T-helper 17 cell (primary cell): Measurements from ENCODE around the gene SLC52A3. TPM values are rescaled to one million over a fixed set of nuclear protein-coding genes. Genes with fewer than 3 reads are reported as not detected.
"Not testable (repeated sequence)": the region's sequence is repeated elsewhere in the genome, so short reads cannot be mapped to it uniquely, and the experiment has no call there.

Experiments
- ATAC-seq: fragments of 150-1000 bp; cut with Tn5 transposase; 2 replicates; pipeline ENCODE4 v1.10.0; 2021; ENCODE audit warnings: mild to moderate bottlenecking, moderate library complexity
- DNase-seq, 3 donors: peaks; one replicate each; pipeline versions ENCODE4 v3.0.0 to v3.0.0-alpha.2; 2020 to 2021
- H3K9me3 ChIP-seq: one replicate; pipeline ENCODE4 v1.7.0; 2013; ENCODE audit warnings: low read length, mild to moderate bottlenecking; ENCODE audit not compliant: control insufficient read depth, poor library complexity, severe bottlenecking
- H3K27ac Mint-ChIP-seq: one replicate; pipeline ENCODE4 v1.8.0; 2022; ENCODE audit warnings: mild to moderate bottlenecking, moderate library complexity, mixed read lengths
- H3K27me3 Mint-ChIP-seq: one replicate; pipeline ENCODE4 v1.8.0; 2022; ENCODE audit warnings: mixed read lengths
- H3K36me3 Mint-ChIP-seq: one replicate; pipeline ENCODE4 v1.8.0; 2022; ENCODE audit warnings: low read depth, mixed read lengths
- H3K4me1 Mint-ChIP-seq: one replicate; pipeline ENCODE4 v1.8.0; 2022; ENCODE audit warnings: mild to moderate bottlenecking, mixed read lengths
- H3K4me3 Mint-ChIP-seq: one replicate; pipeline ENCODE4 v1.8.0; 2022; ENCODE audit warnings: mild to moderate bottlenecking, moderate library complexity, mixed read lengths
- total RNA-seq, 4 donors: library from RNA in 2 of 4; stranded (reverse) in 2 of 4; gene quantifications; one replicate each; pipeline ENCODE4 v1.2.3 and lab custom pipeline; 2022 to 2026

The SLC52A3 gene
- total RNA-seq, 2 donors from 2014 or later: not detected

- DNase-seq: no peak
- H3K27ac Mint-ChIP-seq: no peak overlapping the region
- H3K4me1 Mint-ChIP-seq: peaks cover 5% of the 10 kb centered on the region
- no peaks in the 10 kb centered on the region for H3K9me3 ChIP-seq
- no peak overlapping the region for H3K4me3 Mint-ChIP-seq
- H3K36me3 Mint-ChIP-seq: peaks cover 2% of the 10 kb centered on the region
- peaks cover 47% of the 10 kb centered on the region for H3K27me3 Mint-ChIP-seq
- ATAC-seq: no peak
Observed at GRCh38 chr20:731891-732560, 36.3 kb downstream of the SLC52A3 start.

DNA sequence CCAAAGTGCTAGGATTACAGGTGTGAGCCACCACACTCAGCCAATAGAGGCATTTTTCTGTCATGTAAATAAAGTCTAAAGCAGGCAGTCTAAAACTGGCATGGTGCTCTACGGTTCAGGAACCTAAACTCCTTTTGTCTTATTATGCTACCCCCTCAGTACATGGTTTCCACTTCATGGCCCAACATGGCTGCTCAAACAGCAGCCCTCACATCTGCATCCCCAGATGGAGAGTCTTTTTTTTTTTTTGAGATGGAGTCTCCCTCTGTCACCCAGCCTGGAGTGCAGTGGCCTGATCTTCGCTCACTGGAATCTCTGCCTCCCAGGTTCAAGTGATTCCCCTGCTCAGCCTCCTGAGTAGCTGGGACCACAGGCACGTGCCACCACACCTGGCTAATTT, 38.3 kb downstream of the SLC52A3 start:
- no peak overlapping the region for H3K4me3 Mint-ChIP-seq
- H3K4me1 Mint-ChIP-seq: peaks cover 5% of the 10 kb centered on the region
- H3K9me3 ChIP-seq: no peaks in the 10 kb centered on the region
- peaks cover 64% of the 10 kb centered on the region for H3K27me3 Mint-ChIP-seq
- no peak overlapping the region for H3K27ac Mint-ChIP-seq
- DNase-seq (no peak), ATAC-seq (no peak)
- H3K36me3 Mint-ChIP-seq: peaks cover 2% of the 10 kb centered on the region

- H3K9me3 ChIP-seq: no peaks in the 10 kb centered on the region
- H3K27ac Mint-ChIP-seq: no peak overlapping the region
- H3K36me3 Mint-ChIP-seq: peaks cover 2% of the 10 kb centered on the region
- ATAC-seq (peak; percentile 51), DNase-seq (peak in 1 of 3 donors; percentile 11)
- peaks cover 5% of the 10 kb centered on the region for H3K4me1 Mint-ChIP-seq
- H3K4me3 Mint-ChIP-seq: peak overlapping the region; percentile 73
- H3K27me3 Mint-ChIP-seq: peaks cover 70% of the 10 kb centered on the region
Observed at GRCh38 chr20:728256-728944, 39.9 kb downstream of the SLC52A3 start.

DNA sequence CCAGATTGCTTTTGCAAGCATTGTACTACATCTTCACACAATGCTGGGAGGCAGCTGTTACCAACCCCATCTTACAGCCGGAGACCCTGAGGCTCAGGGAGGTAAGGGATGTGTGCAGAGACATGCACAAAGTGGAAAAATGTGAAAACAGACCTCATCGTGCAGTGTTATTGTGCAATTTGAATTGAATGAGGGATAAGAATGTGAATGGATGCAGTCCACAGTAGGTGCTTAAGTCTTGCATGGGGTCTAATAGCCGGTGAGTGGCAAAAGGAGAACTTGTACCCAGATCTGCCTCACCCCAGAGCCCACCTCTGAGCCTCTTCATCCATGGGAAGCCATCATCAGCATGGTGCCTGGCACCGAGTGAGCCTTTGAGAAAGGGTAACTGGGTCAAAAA, 42.1 kb downstream of the SLC52A3 start:
- H3K4me1 Mint-ChIP-seq: peaks cover 5% of the 10 kb centered on the region
- no peak for ATAC-seq
- H3K9me3 ChIP-seq: no peaks in the 10 kb centered on the region
- DNase-seq: no peak
- peaks cover 71% of the 10 kb centered on the region for H3K27me3 Mint-ChIP-seq
- H3K36me3 Mint-ChIP-seq: peaks cover 4% of the 10 kb centered on the region
- H3K27ac Mint-ChIP-seq: no peak overlapping the region
- no peak overlapping the region for H3K4me3 Mint-ChIP-seq

- ATAC-seq (no peak), DNase-seq (no peak)
- H3K36me3 Mint-ChIP-seq: peaks cover 4% of the 10 kb centered on the region
- H3K4me1 Mint-ChIP-seq: peaks cover 5% of the 10 kb centered on the region
- no peak overlapping the region for H3K4me3 Mint-ChIP-seq
- H3K9me3 ChIP-seq: no peaks in the 10 kb centered on the region
- no peak overlapping the region for H3K27ac Mint-ChIP-seq
- H3K27me3 Mint-ChIP-seq: peaks cover 73% of the 10 kb centered on the region
Observed at GRCh38 chr20:725491-725890, 42.8 kb downstream of the SLC52A3 start.

- not testable (repeated sequence) for H3K4me3 Mint-ChIP-seq, H3K36me3 Mint-ChIP-seq, ATAC-seq, H3K4me1 Mint-ChIP-seq, DNase-seq, H3K27ac Mint-ChIP-seq, H3K9me3 ChIP-seq
- H3K27me3 Mint-ChIP-seq: peaks cover 73% of the 10 kb centered on the region
Observed at GRCh38 chr20:724797-725196, 43.5 kb downstream of the SLC52A3 start.

DNA sequence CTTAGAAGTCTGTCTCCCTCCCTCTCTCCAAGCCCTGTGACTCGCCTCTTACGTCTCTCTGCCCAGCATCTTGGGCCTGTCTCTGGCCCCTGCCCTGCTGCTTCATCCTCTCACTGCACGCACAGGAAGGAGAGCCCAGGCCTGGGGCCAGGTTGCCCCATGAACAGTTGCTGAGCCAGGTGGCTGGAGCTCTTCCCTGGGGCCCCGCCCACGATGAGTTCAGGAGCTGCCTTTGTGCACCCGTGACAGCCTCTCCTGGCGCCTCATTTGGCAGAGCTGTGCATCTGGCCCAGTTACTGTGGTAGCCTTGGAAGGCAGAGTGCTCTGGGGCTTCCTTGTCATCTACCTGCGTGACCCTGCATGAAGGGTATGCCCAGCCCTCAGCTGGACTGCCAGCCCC, 44.5 kb downstream of the SLC52A3 start:
- Mint-ChIP-seq H3K36me3 (peaks cover 4% of the 10 kb centered on the region), H3K27ac (no peak overlapping the region), H3K27me3 (peaks cover 72% of the 10 kb centered on the region), H3K4me3 (no peak overlapping the region), H3K4me1 (peaks cover 3% of the 10 kb centered on the region)
- DNase-seq: no peak
- no peaks in the 10 kb centered on the region for H3K9me3 ChIP-seq
- ATAC-seq: no peak

- H3K27ac Mint-ChIP-seq: no peak overlapping the region
- DNase-seq: no peak
- H3K4me1 Mint-ChIP-seq: no peaks in the 10 kb centered on the region
- no peak overlapping the region for H3K4me3 Mint-ChIP-seq
- no peaks in the 10 kb centered on the region for H3K9me3 ChIP-seq
- peaks cover 73% of the 10 kb centered on the region for H3K27me3 Mint-ChIP-seq
- peaks cover 4% of the 10 kb centered on the region for H3K36me3 Mint-ChIP-seq
- ATAC-seq: no peak
Observed at GRCh38 chr20:722822-723644, 45.3 kb downstream of the SLC52A3 start.

GRCh38 chr20:721876-722275, 46.4 kb downstream of the SLC52A3 start:
- no peak overlapping the region for H3K4me3 Mint-ChIP-seq
- no peak overlapping the region for H3K27ac Mint-ChIP-seq
- H3K9me3 ChIP-seq: no peaks in the 10 kb centered on the region
- H3K36me3 Mint-ChIP-seq: peaks cover 4% of the 10 kb centered on the region
- DNase-seq: no peak
- ATAC-seq: no peak
- peaks cover 80% of the 10 kb centered on the region for H3K27me3 Mint-ChIP-seq
- no peaks in the 10 kb centered on the region for H3K4me1 Mint-ChIP-seq

DNA sequence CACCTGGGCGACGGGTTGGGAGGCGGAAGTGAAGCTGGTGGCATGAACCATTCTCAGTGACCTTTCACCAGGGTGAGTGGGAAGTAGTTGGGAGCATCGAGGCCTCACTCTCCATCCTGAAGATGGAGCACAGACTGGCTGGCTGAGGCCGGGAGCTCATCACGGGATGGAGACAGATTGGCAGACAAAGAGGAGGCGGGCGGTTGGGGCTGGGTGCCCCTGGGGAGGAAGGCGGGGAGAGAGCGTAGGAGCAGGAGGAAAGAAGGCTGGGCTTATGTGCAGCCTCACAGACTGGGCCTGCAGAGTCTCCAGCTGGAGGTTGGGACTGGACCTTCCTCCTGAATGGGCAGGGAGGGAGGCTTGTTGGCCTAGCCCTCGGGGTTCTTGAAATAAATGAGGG, 48.5 kb downstream of the SLC52A3 start:
- no peak for ATAC-seq
- H3K27me3 Mint-ChIP-seq: peaks cover 65% of the 10 kb centered on the region
- H3K27ac Mint-ChIP-seq: no peak overlapping the region
- peaks cover 4% of the 10 kb centered on the region for H3K36me3 Mint-ChIP-seq
- no peak overlapping the region for H3K4me3 Mint-ChIP-seq
- H3K4me1 Mint-ChIP-seq: no peaks in the 10 kb centered on the region
- no peak for DNase-seq
- no peaks in the 10 kb centered on the region for H3K9me3 ChIP-seq

- H3K27me3 Mint-ChIP-seq: peaks cover 63% of the 10 kb centered on the region
- DNase-seq (no peak), ATAC-seq (no peak)
- no peaks in the 10 kb centered on the region for H3K9me3 ChIP-seq
- H3K36me3 Mint-ChIP-seq: peaks cover 4% of the 10 kb centered on the region
- H3K4me1 Mint-ChIP-seq: no peaks in the 10 kb centered on the region
- H3K4me3 Mint-ChIP-seq: no peak overlapping the region
- no peak overlapping the region for H3K27ac Mint-ChIP-seq
Observed at GRCh38 chr20:719068-719467, 49.2 kb downstream of the SLC52A3 start.

GRCh38 chr20:717832-718231, 50.5 kb downstream of the SLC52A3 start:
- Mint-ChIP-seq H3K4me1 (no peaks in the 10 kb centered on the region), H3K36me3 (no peaks in the 10 kb centered on the region), H3K27me3 (peaks cover 51% of the 10 kb centered on the region), H3K4me3 (no peak overlapping the region), H3K27ac (no peak overlapping the region)
- no peaks in the 10 kb centered on the region for H3K9me3 ChIP-seq
- ATAC-seq (no peak), DNase-seq (no peak)

DNA sequence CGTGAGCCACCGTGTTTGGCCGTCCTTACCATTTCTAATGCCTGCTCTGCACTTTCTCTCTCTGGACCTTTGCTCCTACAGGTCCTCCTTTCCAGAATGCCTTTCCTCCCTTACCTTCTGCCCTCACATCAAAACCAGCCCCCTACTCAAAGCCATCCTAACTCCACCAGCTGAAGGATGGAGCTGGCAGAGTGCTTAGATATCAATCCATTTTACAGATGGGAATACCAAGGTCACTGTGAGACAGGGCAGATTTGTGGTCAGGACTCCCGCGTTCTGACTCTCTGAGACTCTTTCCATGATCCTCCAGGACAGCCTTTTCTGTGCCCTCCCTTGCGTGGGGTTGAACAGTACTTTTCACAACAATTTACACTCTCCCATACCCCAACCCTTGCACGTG, 51.0 kb downstream of the SLC52A3 start:
- Mint-ChIP-seq H3K27ac (no peak overlapping the region), H3K27me3 (peaks cover 45% of the 10 kb centered on the region), H3K36me3 (no peaks in the 10 kb centered on the region), H3K4me3 (no peak overlapping the region), H3K4me1 (no peaks in the 10 kb centered on the region)
- ATAC-seq (no peak), DNase-seq (no peak)
- H3K9me3 ChIP-seq: no peaks in the 10 kb centered on the region
